ENCODE measurements around the gene OTOP2. TPM values are rescaled to one million over a fixed set of nuclear protein-coding genes. Genes with fewer than 3 reads are reported as not detected.

OTOP2 gene
- not detected for polyA plus RNA-seq (2013, experiment 1 of 2)
- polyA plus RNA-seq (2013, experiment 2 of 2): not detected

- Histone ChIP-seq H3K4me1 (ENCODE audit: control insufficient read depth, low read depth, low read length) (no peaks in the 10 kb centered on the region), H3K18ac (ENCODE audit: low read length) (no peak within 1 kb of the TSS), H3K36me3 (ENCODE audit: control insufficient read depth, insufficient read depth, low read length) (no peaks in the 10 kb centered on the region), H3K4me3 (ENCODE audit: low read length) (no peak within 1 kb of the TSS), H3K9ac (ENCODE audit: low read length) (no peak within 1 kb of the TSS), H3K23ac (ENCODE audit: low read length) (peak within 1 kb of the TSS; percentile 89), H2AK5ac (ENCODE audit: low read length) (no peak within 1 kb of the TSS), H2BK5ac (ENCODE audit: low read length) (no peak within 1 kb of the TSS), H2BK15ac (replicated peaks; ENCODE audit: low read depth) (no peak within 1 kb of the TSS), H2BK120ac (ENCODE audit: low read depth, low read length) (no peak within 1 kb of the TSS), H3K4me2 (ENCODE audit: low read length) (peak within 1 kb of the TSS; percentile 61), H3K27ac (ENCODE audit: low read depth, low read length) (no peak within 1 kb of the TSS), H4K5ac (ENCODE audit: low read length) (no peak within 1 kb of the TSS), H4K8ac (ENCODE audit: low read depth, low read length) (no peak within 1 kb of the TSS), H3K27me3 (ENCODE audit: insufficient read depth, low read length, poor library complexity) (peaks cover 32% of the 10 kb centered on the region), H3K56ac (ENCODE audit: low read length) (peak within 1 kb of the TSS; percentile 49), H3K79me2 (ENCODE audit: control insufficient read depth, insufficient read depth, low read length) (no peaks in the 10 kb centered on the region), H3K4ac (ENCODE audit: low read depth, low read length) (no peak within 1 kb of the TSS), H3K79me1 (ENCODE audit: low read length) (no peaks in the 10 kb centered on the region)
- no peak for DNase-seq
- WGBS (ENCODE audit: extremely low coverage, insufficient coverage, low lambda C conversion rate): no CpG with 5 or more reads among the region's 54 CpGs
Observed at GRCh38 chr17:74924250-74924948, at the start of gene OTOP2. Gene OTOP2, plus strand, starts transcription at chr17:74924273. Its CDS starts 360 bp downstream, at chr17:74924633.

- no peak overlapping the region for H3K56ac ChIP-seq (ENCODE audit: low read length)
- H3K27ac ChIP-seq (ENCODE audit: low read depth, low read length): no peak overlapping the region
- no peak overlapping the region for H2BK5ac ChIP-seq (ENCODE audit: low read length)
- peaks cover 5% of the 10 kb centered on the region for H3K4me1 ChIP-seq (ENCODE audit: control insufficient read depth, low read depth, low read length)
- no peaks in the 10 kb centered on the region for H3K79me2 ChIP-seq (ENCODE audit: control insufficient read depth, insufficient read depth, low read length)
- no peak overlapping the region for H2BK120ac ChIP-seq (ENCODE audit: low read depth, low read length)
- H4K5ac ChIP-seq (ENCODE audit: low read length): no peak overlapping the region
- no peak overlapping the region for H3K4me2 ChIP-seq (ENCODE audit: low read length)
- H2BK15ac ChIP-seq (replicated peaks; ENCODE audit: low read depth): no peak overlapping the region
- no CpG with 5 or more reads among the region's 5 CpGs for WGBS (ENCODE audit: extremely low coverage, insufficient coverage, low lambda C conversion rate)
- H4K8ac ChIP-seq (ENCODE audit: low read depth, low read length): no peak overlapping the region
- no peak overlapping the region for H3K9ac ChIP-seq (ENCODE audit: low read length)
- no peak overlapping the region for H3K4me3 ChIP-seq (ENCODE audit: low read length)
- no peaks in the 10 kb centered on the region for H3K36me3 ChIP-seq (ENCODE audit: control insufficient read depth, insufficient read depth, low read length)
- H3K18ac ChIP-seq (ENCODE audit: low read length): no peak overlapping the region
- H2AK5ac ChIP-seq (ENCODE audit: low read length): no peak overlapping the region
- no peak overlapping the region for H3K23ac ChIP-seq (ENCODE audit: low read length)
- no peak for DNase-seq
- no peaks in the 10 kb centered on the region for H3K79me1 ChIP-seq (ENCODE audit: low read length)
- no peak overlapping the region for H3K4ac ChIP-seq (ENCODE audit: low read depth, low read length)
- no peaks in the 10 kb centered on the region for H3K27me3 ChIP-seq (ENCODE audit: insufficient read depth, low read length, poor library complexity)
Observed at GRCh38 chr17:74874615-74875037, 49.4 kb upstream of the OTOP2 start.

- Histone ChIP-seq H2AK5ac (ENCODE audit: low read length) (no peak overlapping the region), H3K9ac (ENCODE audit: low read length) (no peak overlapping the region), H3K56ac (ENCODE audit: low read length) (no peak overlapping the region), H3K79me1 (ENCODE audit: low read length) (no peaks in the 10 kb centered on the region), H4K8ac (ENCODE audit: low read depth, low read length) (no peak overlapping the region), H2BK120ac (ENCODE audit: low read depth, low read length) (no peak overlapping the region), H3K27me3 (ENCODE audit: insufficient read depth, low read length, poor library complexity) (no peaks in the 10 kb centered on the region), H2BK5ac (ENCODE audit: low read length) (no peak overlapping the region), H3K4me3 (ENCODE audit: low read length) (no peak overlapping the region), H3K4me2 (ENCODE audit: low read length) (no peak overlapping the region), H3K36me3 (ENCODE audit: control insufficient read depth, insufficient read depth, low read length) (no peaks in the 10 kb centered on the region), H3K4ac (ENCODE audit: low read depth, low read length) (no peak overlapping the region), H3K27ac (ENCODE audit: low read depth, low read length) (no peak overlapping the region), H3K4me1 (ENCODE audit: control insufficient read depth, low read depth, low read length) (peaks cover 5% of the 10 kb centered on the region), H3K23ac (ENCODE audit: low read length) (no peak overlapping the region), H3K79me2 (ENCODE audit: control insufficient read depth, insufficient read depth, low read length) (no peaks in the 10 kb centered on the region), H3K18ac (ENCODE audit: low read length) (no peak overlapping the region), H4K5ac (ENCODE audit: low read length) (no peak overlapping the region), H2BK15ac (replicated peaks; ENCODE audit: low read depth) (no peak overlapping the region)
- WGBS (ENCODE audit: extremely low coverage, insufficient coverage, low lambda C conversion rate): no CpG with 5 or more reads among the region's 5 CpGs
- no peak for DNase-seq
Observed at GRCh38 chr17:74875155-74875976, 48.7 kb upstream of the OTOP2 start.

GRCh38 chr17:74875977-74876593 is 48.0 kb upstream of the OTOP2 start:
- Histone ChIP-seq H3K79me2 (ENCODE audit: control insufficient read depth, insufficient read depth, low read length) (no peaks in the 10 kb centered on the region), H3K18ac (ENCODE audit: low read length) (no peak overlapping the region), H3K36me3 (ENCODE audit: control insufficient read depth, insufficient read depth, low read length) (no peaks in the 10 kb centered on the region), H3K23ac (ENCODE audit: low read length) (no peak overlapping the region), H4K5ac (ENCODE audit: low read length) (no peak overlapping the region), H3K4me3 (ENCODE audit: low read length) (no peak overlapping the region), H2BK15ac (replicated peaks; ENCODE audit: low read depth) (no peak overlapping the region), H2BK5ac (ENCODE audit: low read length) (no peak overlapping the region), H3K79me1 (ENCODE audit: low read length) (no peaks in the 10 kb centered on the region), H3K27me3 (ENCODE audit: insufficient read depth, low read length, poor library complexity) (no peaks in the 10 kb centered on the region), H2BK120ac (ENCODE audit: low read depth, low read length) (no peak overlapping the region), H3K4me2 (ENCODE audit: low read length) (no peak overlapping the region), H3K27ac (ENCODE audit: low read depth, low read length) (no peak overlapping the region), H2AK5ac (ENCODE audit: low read length) (no peak overlapping the region), H3K4me1 (ENCODE audit: control insufficient read depth, low read depth, low read length) (peaks cover 5% of the 10 kb centered on the region), H3K4ac (ENCODE audit: low read depth, low read length) (no peak overlapping the region), H3K56ac (ENCODE audit: low read length) (no peak overlapping the region), H4K8ac (ENCODE audit: low read depth, low read length) (no peak overlapping the region), H3K9ac (ENCODE audit: low read length) (no peak overlapping the region)
- WGBS (ENCODE audit: extremely low coverage, insufficient coverage, low lambda C conversion rate): no CpG with 5 or more reads among the region's 6 CpGs
- peak; percentile 44 for DNase-seq

- Histone ChIP-seq H3K4me3 (ENCODE audit: low read length) (no peak overlapping the region), H3K18ac (ENCODE audit: low read length) (no peak overlapping the region)
Observed at GRCh38 chr17:74877592-74878548, 46.2 kb upstream of the OTOP2 start.

More at GRCh38 chr17:74877592-74878548, 46.2 kb upstream of the OTOP2 start:
- Histone ChIP-seq H3K9ac (ENCODE audit: low read length) (no peak overlapping the region), H2BK15ac (replicated peaks; ENCODE audit: low read depth) (no peak overlapping the region), H4K8ac (ENCODE audit: low read depth, low read length) (no peak overlapping the region), H3K56ac (ENCODE audit: low read length) (no peak overlapping the region), H3K79me1 (ENCODE audit: low read length) (no peaks in the 10 kb centered on the region), H3K4me1 (ENCODE audit: control insufficient read depth, low read depth, low read length) (no peaks in the 10 kb centered on the region), H3K79me2 (ENCODE audit: control insufficient read depth, insufficient read depth, low read length) (no peaks in the 10 kb centered on the region), H3K4ac (ENCODE audit: low read depth, low read length) (no peak overlapping the region), H3K36me3 (ENCODE audit: control insufficient read depth, insufficient read depth, low read length) (no peaks in the 10 kb centered on the region), H4K5ac (ENCODE audit: low read length) (no peak overlapping the region), H2BK5ac (ENCODE audit: low read length) (no peak overlapping the region), H3K4me2 (ENCODE audit: low read length) (no peak overlapping the region), H3K27ac (ENCODE audit: low read depth, low read length) (no peak overlapping the region), H3K23ac (ENCODE audit: low read length) (no peak overlapping the region), H2AK5ac (ENCODE audit: low read length) (no peak overlapping the region), H3K27me3 (ENCODE audit: insufficient read depth, low read length, poor library complexity) (no peaks in the 10 kb centered on the region), H2BK120ac (ENCODE audit: low read depth, low read length) (no peak overlapping the region)
- no peak for DNase-seq
- WGBS (ENCODE audit: extremely low coverage, insufficient coverage, low lambda C conversion rate): no CpG with 5 or more reads among the region's 19 CpGs

Data from mesendoderm (in vitro differentiated cells).